HTERT RPE-1 (cell line): ENCODE results near the gene RHOT1.
"Not testable (repeated sequence)": the region's sequence is repeated elsewhere in the genome, so short reads cannot be mapped to it uniquely, and the experiment has no call there.

Experiments used
- in situ Hi-C: fragments of 300-500 bp; cut with MboI; formaldehyde crosslinking; loops from 4 replicates; pipeline ENCODE4 v1.14.3; 2020; ENCODE audit warnings: low sequenced_read_pairs

The RHOT1 gene

GRCh38 chr17:32158870-32159585 is 16.7 kb downstream of the RHOT1 start:
- in situ Hi-C loops: no loop called here

GRCh38 chr17:32159586-32160438 is 17.5 kb downstream of the RHOT1 start:
- in situ Hi-C loops: no loop called here

- in situ Hi-C loops: no loop called here
Measured at GRCh38 chr17:32160526-32160925, 18.2 kb downstream of the RHOT1 start.

GRCh38 chr17:32161029-32161428 is 18.7 kb downstream of the RHOT1 start:
- in situ Hi-C loops: no loop called here

GRCh38 chr17:32161506-32162365 is 19.4 kb downstream of the RHOT1 start:
- in situ Hi-C loops: no loop called here

GRCh38 chr17:32174889-32175288 is 32.6 kb downstream of the RHOT1 start:
- in situ Hi-C loops: no loop called here

GRCh38 chr17:32178679-32179078 is 36.4 kb downstream of the RHOT1 start:
- in situ Hi-C loops: not testable (repeated sequence)

- in situ Hi-C loops: not testable (repeated sequence)
Measured at GRCh38 chr17:32179103-32179502, 36.8 kb downstream of the RHOT1 start.

GRCh38 chr17:32179526-32179925 is 37.2 kb downstream of the RHOT1 start:
- in situ Hi-C loops: not testable (repeated sequence)

GRCh38 chr17:32180262-32180661 is 38.0 kb downstream of the RHOT1 start:
- in situ Hi-C loops: not testable (repeated sequence)

GRCh38 chr17:32185875-32186274 is 43.6 kb downstream of the RHOT1 start:
- in situ Hi-C loops: no loop called here

GRCh38 chr17:32187271-32187670 is 45.0 kb downstream of the RHOT1 start:
- in situ Hi-C loops: no loop called here

- in situ Hi-C loops: no loop called here
Measured at GRCh38 chr17:32189343-32189742, 47.0 kb downstream of the RHOT1 start.

- in situ Hi-C loops: no loop called here
Measured at GRCh38 chr17:32191306-32191705, 49.0 kb downstream of the RHOT1 start.

- in situ Hi-C loops: no loop called here
Measured at GRCh38 chr17:32192379-32192778, 50.1 kb downstream of the RHOT1 start.

GRCh38 chr17:32197987-32198386 is 55.7 kb downstream of the RHOT1 start:
- in situ Hi-C loops: no loop called here

- in situ Hi-C loops: no loop called here
Measured at GRCh38 chr17:32206861-32207260, 64.6 kb downstream of the RHOT1 start.

- in situ Hi-C loops: no loop called here
Measured at GRCh38 chr17:32208436-32208835, 66.1 kb downstream of the RHOT1 start.

GRCh38 chr17:32209608-32210007 is 67.3 kb downstream of the RHOT1 start:
- in situ Hi-C loops: no loop called here

- in situ Hi-C loops: no loop called here
Measured at GRCh38 chr17:32211671-32212070, 69.4 kb downstream of the RHOT1 start.

GRCh38 chr17:32215696-32216095 is 73.4 kb downstream of the RHOT1 start:
- in situ Hi-C loops: no loop called here
